ENCODE data around the gene ZEB1. TPM values are rescaled to one million over a fixed set of nuclear protein-coding genes. Genes with fewer than 3 reads are reported as not detected.
"Not testable (repeated sequence)": the region's sequence is repeated elsewhere in the genome, so short reads cannot be mapped to it uniquely, and the experiment has no call there.

Gene ZEB1
- total and polyA plus RNA-seq, 8 donors: 29.9 to 40.8 (median 34.4) TPM

- TF ChIP-seq CTCF (IDR thresholded peaks at IDR 0.05): no peak
- H3K4me1 ChIP-seq: peaks cover 0 to 5% of the 10 kb centered on the region in 2 donors
- H3K27ac ChIP-seq: no peak overlapping the region
- DNase-seq (no peak), ATAC-seq (no peak)
- H3K9me3 ChIP-seq: no peaks in the 10 kb centered on the region
- H3K4me3 ChIP-seq: no peak overlapping the region
- H3K27me3 ChIP-seq: no peaks in the 10 kb centered on the region
- H3K36me3 ChIP-seq: no peaks in the 10 kb centered on the region
- intact Hi-C loops (cut with DNase I): no loop called here
Measured at GRCh38 chr10:31350891-31351290, 31.9 kb downstream of the ZEB1 start.

- no peak overlapping the region for H3K4me3 ChIP-seq
- DNase-seq: no peak
- H3K36me3 ChIP-seq: no peaks in the 10 kb centered on the region
- TF ChIP-seq CTCF (IDR thresholded peaks at IDR 0.05): no peak
- H3K4me1 ChIP-seq: peaks cover 0 to under 1% of the 10 kb centered on the region in 2 donors
- no peak for ATAC-seq
- H3K9me3 ChIP-seq: no peaks in the 10 kb centered on the region
- H3K27ac ChIP-seq: no peak overlapping the region
- H3K27me3 ChIP-seq: no peaks in the 10 kb centered on the region
- intact Hi-C loops (cut with DNase I): no loop called here
Measured at GRCh38 chr10:31352436-31353226, 33.6 kb downstream of the ZEB1 start.

GRCh38 chr10:31353574-31353973, 34.6 kb downstream of the ZEB1 start:
- intact Hi-C loops (cut with DNase I): no loop called here

DNA sequence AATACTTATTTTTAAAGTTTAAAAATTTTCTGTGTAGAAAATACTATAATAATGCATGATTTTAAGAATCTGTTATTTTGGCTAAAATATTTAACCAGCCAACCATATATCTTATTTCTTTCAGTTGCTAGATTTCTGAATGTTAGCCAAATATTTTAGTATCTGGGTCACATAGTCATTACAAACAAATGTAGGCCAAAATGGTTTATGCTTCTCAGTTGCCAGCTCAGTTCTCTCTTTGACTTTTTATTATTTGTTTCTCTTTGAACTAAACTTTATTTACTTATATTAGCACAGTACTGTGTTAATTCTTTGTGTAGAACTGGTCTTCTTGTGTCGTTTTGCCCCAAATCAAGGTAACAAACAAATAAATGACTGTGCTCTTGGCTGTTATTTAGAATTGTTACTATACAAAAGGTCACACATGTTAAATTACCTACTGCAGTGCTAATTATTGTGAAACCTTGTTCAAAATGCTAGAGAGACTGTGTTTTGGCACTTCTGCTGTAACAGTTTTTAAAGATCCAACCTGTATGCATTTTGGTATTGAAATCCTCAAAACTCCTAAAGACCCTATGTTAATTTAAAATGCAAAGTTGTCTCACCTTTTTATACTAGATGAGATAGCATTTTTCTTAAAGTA, 39.8 kb downstream of the ZEB1 start:
- Histone ChIP-seq H3K9me3 (peaks cover 0 to 6% of the 10 kb centered on the region in 2 donors), H3K4me3 (no peak overlapping the region), H3K4me1 (peaks cover 8 to 15% of the 10 kb centered on the region in 2 donors), H3K27ac (no peak overlapping the region), H3K36me3 (peaks cover 0 to 10% of the 10 kb centered on the region in 2 donors), H3K27me3 (no peaks in the 10 kb centered on the region)
- ATAC-seq (no peak), DNase-seq (no peak)
- no peak for TF ChIP-seq CTCF (IDR thresholded peaks at IDR 0.05)
- intact Hi-C loops (cut with DNase I): no loop called here

More at GRCh38 chr10:31353574-31353973, 34.6 kb downstream of the ZEB1 start:
- no peak for DNase-seq
- no peak for TF ChIP-seq CTCF (IDR thresholded peaks at IDR 0.05)
- Histone ChIP-seq H3K36me3 (no peaks in the 10 kb centered on the region), H3K27ac (no peak overlapping the region), H3K9me3 (no peaks in the 10 kb centered on the region), H3K4me3 (no peak overlapping the region), H3K27me3 (no peaks in the 10 kb centered on the region), H3K4me1 (no peaks in the 10 kb centered on the region)
- ATAC-seq: peak; percentile 25

GRCh38 chr10:31359979-31360378, 41.0 kb downstream of the ZEB1 start:
- ATAC-seq: peak; percentile 89
- H3K4me1 ChIP-seq: peaks cover 8 to 15% of the 10 kb centered on the region in 2 donors

DNA sequence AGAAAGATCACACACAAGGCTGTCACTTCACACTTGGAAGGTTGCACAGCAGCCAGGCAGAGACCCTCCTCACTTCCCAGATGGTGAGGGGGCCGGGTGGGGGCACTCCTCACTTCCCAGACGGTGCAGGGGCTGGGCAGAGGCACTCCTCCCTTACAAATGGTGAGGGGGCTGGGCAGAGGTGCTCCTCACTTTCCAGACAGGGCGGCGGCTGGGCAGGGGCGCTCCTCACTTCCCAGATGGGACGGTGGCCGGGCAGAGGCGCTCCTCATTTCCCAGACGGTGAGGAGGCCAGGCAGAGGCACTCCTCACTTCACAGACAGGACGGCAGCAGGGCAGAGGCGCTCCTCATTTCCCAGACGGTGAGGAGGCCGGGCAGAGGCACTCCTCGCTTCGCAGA, 42.5 kb downstream of the ZEB1 start:
- H3K9me3 ChIP-seq; H3K27me3 ChIP-seq; intact Hi-C loops (cut with DNase I); ATAC-seq; H3K36me3 ChIP-seq; H3K27ac ChIP-seq; H3K4me3 ChIP-seq: not testable (repeated sequence)
- DNase-seq: peak in 1 of 4 donors; percentile 62
- peaks cover 8 to 15% of the 10 kb centered on the region in 2 donors for H3K4me1 ChIP-seq

More at GRCh38 chr10:31359979-31360378, 41.0 kb downstream of the ZEB1 start:
- peaks cover 0 to 10% of the 10 kb centered on the region in 2 donors for H3K36me3 ChIP-seq
- H3K27ac ChIP-seq: no peak overlapping the region
- intact Hi-C loops (cut with DNase I): no loop called here
- no peaks in the 10 kb centered on the region for H3K27me3 ChIP-seq
- H3K9me3 ChIP-seq: peaks cover 0 to 6% of the 10 kb centered on the region in 2 donors
- H3K4me3 ChIP-seq: no peak overlapping the region
- no peak for TF ChIP-seq CTCF (IDR thresholded peaks at IDR 0.05)
- peak in 1 of 4 donors; percentile 10 for DNase-seq

Measured in left lung (tissue), 10 donors.